PC-3 (cell line): ENCODE data around the gene CDHR3. TPM values are rescaled to one million over a fixed set of nuclear protein-coding genes. Genes with fewer than 3 reads are reported as not detected.

Experiments used
- ATAC-seq: fragments of 200-7000 bp; cut with Tn5 transposase; 2 replicates; pipeline ENCODE4 v1.9.1; 2020; ENCODE audit warnings: mild to moderate bottlenecking, moderate library complexity
- BruUV-seq: library from RNA; stranded (reverse); fragments of 400-500 nt; replicated peaks from 2 replicates; lab custom pipeline; 2021; lab: Mats Ljungman, UMichigan
- CTCF ChIA-PET: fragments of 300-600 bp; sonication (Branson Sonifier 250); formaldehyde crosslinking; loops from one replicate; lab custom pipeline; 2022; ENCODE audit warnings: antibody characterized with exemption; lab: Charles Lee
- POLR2A ChIA-PET: fragments of 300-600 bp; sonication (Branson Sonifier 250); formaldehyde crosslinking; loops from one replicate; lab custom pipeline; 2022; ENCODE audit warnings: antibody characterized with exemption; ENCODE audit not compliant: unreplicated experiment; lab: Charles Lee
- DNase-seq: peaks from one replicate; pipeline ENCODE4 v3.0.0-alpha.2; 2015
- H2AFZ ChIP-seq: fragments of 300-600 bp; sonication (generic); 2 replicates; pipeline ENCODE4 v1.6.0; 2016; ENCODE audit warnings: antibody characterized with exemption, low read length
- H3F3A ChIP-seq: fragments of 300-600 bp; sonication (generic); one replicate; pipeline ENCODE4 v1.6.0; 2017; ENCODE audit warnings: antibody characterized with exemption, low read length, control low read depth, mild to moderate bottlenecking; ENCODE audit not compliant: unreplicated experiment
- H3K27ac ChIP-seq: fragments of 300-600 bp; sonication (generic); 2 replicates; pipeline ENCODE4 v1.5.1; 2016; ENCODE audit warnings: mild to moderate bottlenecking, low read length
- H3K27me3 ChIP-seq: fragments of 300-600 bp; sonication (generic); 2 replicates; pipeline ENCODE4 v1.6.1; 2016; ENCODE audit warnings: low read length, mixed read lengths
- H3K36me3 ChIP-seq: fragments of 300-600 bp; sonication (generic); 2 replicates; pipeline ENCODE4 v1.6.1; 2016; ENCODE audit warnings: low read depth, mixed run types, low read length, mixed read lengths
- H3K4me1 ChIP-seq: fragments of 300-600 bp; sonication (generic); 2 replicates; pipeline ENCODE4 v1.5.1; 2016; ENCODE audit warnings: low read length; ENCODE audit not compliant: insufficient read depth
- H3K4me2 ChIP-seq: fragments of 300-600 bp; sonication (generic); 2 replicates; pipeline ENCODE4 v1.6.0; 2016; ENCODE audit warnings: low read length
- H3K4me3 ChIP-seq: fragments of 300-600 bp; sonication (generic); 2 replicates; pipeline ENCODE4 v1.5.1; 2016; ENCODE audit warnings: mild to moderate bottlenecking, low read length, mixed read lengths
- H3K79me2 ChIP-seq: fragments of 300-600 bp; sonication (generic); 2 replicates; pipeline ENCODE4 v1.6.1; 2017; ENCODE audit warnings: low read length, mixed read lengths
- H3K9ac ChIP-seq: fragments of 300-600 bp; sonication (generic); 2 replicates; pipeline ENCODE4 v1.6.0; 2016; ENCODE audit warnings: mild to moderate bottlenecking, low read length
- H3K9me2 ChIP-seq: fragments of 300-600 bp; sonication (generic); replicated peaks from 2 replicates; pipeline ENCODE4 v1.6.1; 2016; ENCODE audit warnings: mixed run types, low read length, mixed read lengths
- H3K9me3 ChIP-seq: fragments of 300-600 bp; sonication (generic); 2 replicates; pipeline ENCODE4 v1.6.1; 2016; ENCODE audit warnings: low read length, mixed read lengths
- H4K20me1 ChIP-seq: fragments of 300-600 bp; sonication (generic); 2 replicates; pipeline ENCODE4 v1.6.1; 2016; ENCODE audit warnings: low read length, mixed read lengths
- CTCF ChIP-seq: fragments of 300-600 bp; sonication (generic); conservative IDR thresholded peaks from 2 replicates; pipeline ENCODE4 v1.5.1; 2017; ENCODE audit warnings: antibody characterized with exemption, low read depth, mild to moderate bottlenecking, low read length
- EZH2 ChIP-seq: fragments of 300-600 bp; sonication (generic); IDR thresholded peaks from one replicate; pipeline ENCODE4 v1.6.1; 2017; ENCODE audit warnings: antibody characterized with exemption, mild to moderate bottlenecking, low read length; ENCODE audit not compliant: unreplicated experiment
- EZH2phosphoT487 ChIP-seq: fragments of 300-600 bp; sonication (generic); IDR thresholded peaks from 2 replicates; pipeline ENCODE4 v1.6.1; 2018; ENCODE audit warnings: mild to moderate bottlenecking, antibody characterized with exemption, low read length, borderline replicate concordance
- intact Hi-C: fragments of 100-400 bp; cut with micrococcal nuclease; formaldehyde crosslinking; loops from 2 replicates; pipeline ENCODE4 v1.9.0; 2023
- total RNA-seq: library from RNA; depleted of rRNA; stranded (reverse); fragments of >200 nt; gene quantifications from 2 replicates; pipeline ENCODE4 v1.2.3, GENCODE V29; 2014

The CDHR3 gene
- total RNA-seq, 1 experiment from 2014 or later = 9.8 TPM

DNA sequence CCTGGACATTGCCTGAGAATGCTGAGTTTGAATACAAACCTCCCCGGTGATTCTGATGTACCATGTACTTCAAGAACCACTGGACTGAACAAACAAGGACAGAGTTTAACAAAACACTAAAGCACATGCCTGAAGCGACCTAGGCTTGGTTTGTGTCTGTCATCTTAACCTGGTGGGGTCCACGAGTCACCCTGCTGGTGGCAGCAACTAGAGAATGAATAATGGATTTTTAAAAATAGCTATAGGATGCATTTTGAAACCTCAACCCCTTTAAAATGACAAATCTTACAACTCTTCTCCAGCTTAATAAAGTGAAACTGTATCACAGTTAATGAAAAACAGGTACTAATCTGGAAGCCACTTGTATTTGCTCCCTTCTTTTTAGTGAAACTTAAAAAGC lies 25.2 kb downstream of the CDHR3 start:
- Histone ChIP-seq H2AFZ (no peak overlapping the region), H3K27me3 (peaks cover 9% of the 10 kb centered on the region), H3F3A (no peaks in the 10 kb centered on the region), H3K79me2 (no peaks in the 10 kb centered on the region), H3K4me1 (no peaks in the 10 kb centered on the region), H3K27ac (no peak overlapping the region), H3K4me3 (no peak overlapping the region), H4K20me1 (no peaks in the 10 kb centered on the region), H3K9me2 (no peaks in the 10 kb centered on the region), H3K36me3 (no peaks in the 10 kb centered on the region), H3K4me2 (no peak overlapping the region), H3K9me3 (no peaks in the 10 kb centered on the region), H3K9ac (no peak overlapping the region)
- DNase-seq (no peak), ATAC-seq (no peak)
- ChIA-PET POLR2A (interaction anchor here (0.6 to 0.7 kb wide), 3 partner anchors 26 to 411 kb away, joined by 3 to 8 read pairs (median 4); no protein-coding TSS in a partner anchor), CTCF (no interaction called here)
- no peak for TF ChIP-seq EZH2
- TF ChIP-seq CTCF = no peak
- no TSS peak for BruUV-seq
- intact Hi-C loops = no loop called here

- Histone ChIP-seq H3K9me3 (no peaks in the 10 kb centered on the region), H3F3A (no peaks in the 10 kb centered on the region), H3K27ac (no peak overlapping the region), H3K4me2 (no peak overlapping the region), H4K20me1 (no peaks in the 10 kb centered on the region), H3K4me1 (no peaks in the 10 kb centered on the region), H3K9me2 (no peaks in the 10 kb centered on the region), H3K36me3 (no peaks in the 10 kb centered on the region), H2AFZ (no peak overlapping the region), H3K4me3 (no peak overlapping the region), H3K79me2 (no peaks in the 10 kb centered on the region), H3K9ac (no peak overlapping the region), H3K27me3 (peaks cover 9% of the 10 kb centered on the region)
- no TSS peak for BruUV-seq
- DNase-seq (no peak), ATAC-seq (no peak)
- intact Hi-C loops = no loop called here
- ChIA-PET CTCF (no interaction called here), POLR2A (no interaction called here)
- TF ChIP-seq EZH2 = no peak
- no peak for TF ChIP-seq EZH2phosphoT487
- no peak for TF ChIP-seq CTCF
Observed at GRCh38 chr7:105989191-105989590, 26.1 kb downstream of the CDHR3 start.

DNA sequence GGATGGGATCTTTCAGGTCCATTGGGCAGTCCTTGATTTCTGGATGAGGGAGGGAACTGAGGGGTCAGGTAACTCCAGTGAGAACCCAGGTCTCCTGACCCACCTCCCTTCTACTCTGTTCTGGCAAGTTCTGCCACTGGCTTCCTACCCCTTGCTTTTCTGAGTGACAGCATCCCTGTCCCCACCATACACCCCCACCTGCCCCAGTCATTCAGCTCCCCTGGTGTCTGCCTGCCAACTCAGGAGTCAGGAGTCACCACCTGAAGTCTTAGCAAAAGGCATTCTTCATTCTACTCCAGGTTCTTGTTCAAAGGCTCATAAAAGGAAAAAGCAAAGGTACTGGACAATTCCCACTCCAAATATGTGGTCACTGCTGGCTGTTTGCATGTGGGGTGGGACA lies 26.6 kb downstream of the CDHR3 start:
- H3K27me3 ChIP-seq = peaks cover 9% of the 10 kb centered on the region
- no peak overlapping the region for H3K4me3 ChIP-seq
- H3K9me2 ChIP-seq = no peaks in the 10 kb centered on the region
- DNase-seq = no peak
- intact Hi-C loops = no loop called here
- H3K79me2 ChIP-seq = no peaks in the 10 kb centered on the region
- BruUV-seq = no TSS peak
- no peak for ATAC-seq
- no peak overlapping the region for H3K4me2 ChIP-seq
- no peaks in the 10 kb centered on the region for H3K9me3 ChIP-seq
- no peaks in the 10 kb centered on the region for H3F3A ChIP-seq
- TF ChIP-seq EZH2 = no peak
- TF ChIP-seq CTCF = no peak
- TF ChIP-seq EZH2phosphoT487 = no peak
- no peak overlapping the region for H3K27ac ChIP-seq
- no peaks in the 10 kb centered on the region for H4K20me1 ChIP-seq
- H3K4me1 ChIP-seq = no peaks in the 10 kb centered on the region
- no peak overlapping the region for H3K9ac ChIP-seq
- H3K36me3 ChIP-seq = no peaks in the 10 kb centered on the region
- no peak overlapping the region for H2AFZ ChIP-seq
- POLR2A ChIA-PET = no interaction called here
- CTCF ChIA-PET = no interaction called here
